ENCODE results near the gene MYH14.

- TF ChIP-seq USF2 (IDR thresholded peaks at IDR 0.05; ENCODE audit: borderline replicate concordance, low read depth, low read length) (no peak), EZH2phosphoT487 (IDR thresholded peaks at IDR 0.05; ENCODE audit: borderline replicate concordance, low read depth) (no peak), CTCF (IDR thresholded peaks at IDR 0.05) (no peak), TAF1 (IDR thresholded peaks at IDR 0.05; ENCODE audit: borderline replicate concordance, low read depth, low read length) (no peak), GABPA (IDR thresholded peaks at IDR 0.05; ENCODE audit: low read depth) (no peak), CHD2 (IDR thresholded peaks at IDR 0.05; ENCODE audit: low read length, partially characterized antibody) (no peak), REST (IDR thresholded peaks at IDR 0.05; ENCODE audit: low read depth, low read length) (no peak), RAD21 (IDR thresholded peaks at IDR 0.05; ENCODE audit: low read length) (no peak), EP300 (IDR thresholded peaks at IDR 0.05; ENCODE audit: borderline replicate concordance in 1 of 2, low read depth in 1 of 2, low read length in 1 of 2) (no peak), GATA2 (CRISPR knock-in tag; IDR thresholded peaks at IDR 0.05) (no peak)
Measured at GRCh38 chr19:50266896-50267295, 63.5 kb downstream of the MYH14 start.

Measured in SK-N-SH (cell line).